HepG2 (cell line): ENCODE measurements around the gene GAPDH. TPM values are rescaled to one million over a fixed set of nuclear protein-coding genes. Genes with fewer than 3 reads are reported as not detected.

Source experiments
- AGO1 ChIP-seq: fragments of 200-400 bp; formaldehyde crosslinking; IDR thresholded peaks from 2 replicates; pipeline ENCODE4 v1.6.1; 2017; ENCODE audit warnings: mild to moderate bottlenecking, low read depth, low read length, moderate library complexity; ENCODE audit not compliant: poor library complexity, severe bottlenecking
- IRX3 ChIP-seq: sonication (generic); formaldehyde crosslinking; IDR thresholded peaks from 2 replicates; pipeline ENCODE4 v1.8.1; 2023; ENCODE audit warnings: mild to moderate bottlenecking, low read depth, missing genetic modification reagents, borderline replicate concordance
- KAT7 ChIP-seq: IDR thresholded peaks from 2 replicates; pipeline ENCODE4 v1.6.1; 2018; ENCODE audit warnings: borderline replicate concordance, missing compliant biosample characterization
- MTA3 ChIP-seq: sonication (generic); formaldehyde crosslinking; IDR thresholded peaks from 2 replicates; pipeline ENCODE4 v1.4.0; 2020; ENCODE audit warnings: missing genetic modification reagents
- NKX3-1 ChIP-seq: sonication (generic); formaldehyde crosslinking; IDR thresholded peaks from 2 replicates; pipeline ENCODE4 v1.5.0; 2020; ENCODE audit warnings: missing genetic modification reagents
- PAWR ChIP-seq: sonication (generic); formaldehyde crosslinking; IDR thresholded peaks from 2 replicates; pipeline ENCODE4 v1.4.0; 2020; ENCODE audit warnings: missing genetic modification reagents, mild to moderate bottlenecking, borderline replicate concordance
- RBM39 ChIP-seq: fragments of 200-400 bp; formaldehyde crosslinking; IDR thresholded peaks from one replicate; pipeline ENCODE4 v1.6.1; 2018; ENCODE audit warnings: antibody characterized with exemption, mild to moderate bottlenecking, low read depth, low read length; ENCODE audit not compliant: poor library complexity, severe bottlenecking
- RFX3 ChIP-seq: IDR thresholded peaks from 2 replicates; pipeline ENCODE4 v1.6.1; 2016; ENCODE audit warnings: missing biosample characterization, missing genetic modification reagents
- SETDB1 ChIP-seq: sonication (generic); formaldehyde crosslinking; IDR thresholded peaks from 2 replicates; pipeline ENCODE4 v1.5.1; 2020; ENCODE audit warnings: missing genetic modification reagents, mild to moderate bottlenecking, borderline replicate concordance
- ZNF350 ChIP-seq: sonication (generic); formaldehyde crosslinking; IDR thresholded peaks from 2 replicates; pipeline ENCODE4 v1.4.0; 2020; ENCODE audit warnings: mild to moderate bottlenecking, low read depth, missing genetic modification reagents, borderline replicate concordance
- ZNF44 ChIP-seq: sonication (generic); formaldehyde crosslinking; IDR thresholded peaks from 2 replicates; pipeline ENCODE4 v1.5.1; 2020; ENCODE audit warnings: mild to moderate bottlenecking, missing genetic modification reagents
- ZNF451 ChIP-seq: sonication (generic); formaldehyde crosslinking; IDR thresholded peaks from 2 replicates; pipeline ENCODE4 v1.5.0; 2020; ENCODE audit warnings: mild to moderate bottlenecking, missing genetic modification reagents
- ZNF562 ChIP-seq: sonication (generic); formaldehyde crosslinking; IDR thresholded peaks from 2 replicates; pipeline ENCODE4 v1.8.0; 2022; ENCODE audit warnings: missing genetic modification reagents, borderline replicate concordance
- ZNF773 ChIP-seq: sonication (generic); formaldehyde crosslinking; IDR thresholded peaks from 2 replicates; pipeline ENCODE4 v1.4.0; 2020; ENCODE audit warnings: missing genetic modification reagents, borderline replicate concordance
- polyA plus RNA-seq, 8 experiments: library from polyadenylated mRNA; depleted of rRNA in 3 of 8; stranded (reverse) in 7 of 8; unstranded in 1 of 8; fragments of >200 nt; fragmentation: Illumina TruSeq in 4 of 8; extraction: Trizol in 4 of 8; gene quantifications; 2 replicates each; pipeline versions ENCODE4 v1.2.1 to v1.2.3, GENCODE V29; 2011 to 2016; ENCODE audit warnings: low read depth in 4 of 8, missing spikeins in 1 of 8, mixed read lengths in 1 of 8; ENCODE audit not compliant: insufficient read depth in 1 of 8
- total RNA-seq, 5 experiments: library from RNA; depleted of rRNA; stranded (reverse); fragments of >200 nt; fragmentation: Illumina TruSeq; extraction: Trizol; gene quantifications; 2 replicates each; pipeline ENCODE4 v1.2.3, GENCODE V29; 2016; ENCODE audit warnings: low read depth in 1 of 5
- TF ChIP-seq, protein P1 (sequence below): sonication (generic); formaldehyde crosslinking; IDR thresholded peaks from 2 replicates; pipeline ENCODE4 v1.5.0; 2020; ENCODE audit warnings: mild to moderate bottlenecking, missing genetic modification reagents
- TF ChIP-seq, protein P2 (sequence below): sonication (generic); formaldehyde crosslinking; IDR thresholded peaks from 2 replicates; pipeline ENCODE4 v1.5.1; 2020; ENCODE audit warnings: missing genetic modification reagents, mild to moderate bottlenecking, borderline replicate concordance
- TF ChIP-seq, protein P3 (sequence below): sonication (generic); formaldehyde crosslinking; IDR thresholded peaks from 2 replicates; pipeline ENCODE4 v1.8.0; 2022; ENCODE audit warnings: mild to moderate bottlenecking, missing genetic modification reagents, borderline replicate concordance
- TF ChIP-seq, protein P4 (sequence below): sonication (generic); formaldehyde crosslinking; IDR thresholded peaks from 2 replicates; pipeline ENCODE4 v1.5.0; 2020; ENCODE audit warnings: missing genetic modification reagents

GAPDH gene
- total and polyA plus RNA-seq, 2 of the 13 experiments (the other 11 are each of a cell fraction or from before 2014, with no cell fraction given), result 3,038 to 12,722 TPM

DNA sequence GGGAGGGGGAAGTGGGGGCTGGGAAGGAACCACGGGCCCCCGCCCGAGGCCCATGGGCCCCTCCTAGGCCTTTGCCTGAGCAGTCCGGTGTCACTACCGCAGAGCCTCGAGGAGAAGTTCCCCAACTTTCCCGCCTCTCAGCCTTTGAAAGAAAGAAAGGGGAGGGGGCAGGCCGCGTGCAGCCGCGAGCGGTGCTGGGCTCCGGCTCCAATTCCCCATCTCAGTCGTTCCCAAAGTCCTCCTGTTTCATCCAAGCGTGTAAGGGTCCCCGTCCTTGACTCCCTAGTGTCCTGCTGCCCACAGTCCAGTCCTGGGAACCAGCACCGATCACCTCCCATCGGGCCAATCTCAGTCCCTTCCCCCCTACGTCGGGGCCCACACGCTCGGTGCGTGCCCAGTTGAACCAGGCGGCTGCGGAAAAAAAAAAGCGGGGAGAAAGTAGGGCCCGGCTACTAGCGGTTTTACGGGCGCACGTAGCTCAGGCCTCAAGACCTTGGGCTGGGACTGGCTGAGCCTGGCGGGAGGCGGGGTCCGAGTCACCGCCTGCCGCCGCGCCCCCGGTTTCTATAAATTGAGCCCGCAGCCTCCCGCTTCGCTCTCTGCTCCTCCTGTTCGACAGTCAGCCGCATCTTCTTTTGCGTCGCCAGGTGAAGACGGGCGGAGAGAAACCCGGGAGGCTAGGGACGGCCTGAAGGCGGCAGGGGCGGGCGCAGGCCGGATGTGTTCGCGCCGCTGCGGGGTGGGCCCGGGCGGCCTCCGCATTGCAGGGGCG, at the start of gene GAPDH (continued):
- TF ChIP-seq, protein P1, sequence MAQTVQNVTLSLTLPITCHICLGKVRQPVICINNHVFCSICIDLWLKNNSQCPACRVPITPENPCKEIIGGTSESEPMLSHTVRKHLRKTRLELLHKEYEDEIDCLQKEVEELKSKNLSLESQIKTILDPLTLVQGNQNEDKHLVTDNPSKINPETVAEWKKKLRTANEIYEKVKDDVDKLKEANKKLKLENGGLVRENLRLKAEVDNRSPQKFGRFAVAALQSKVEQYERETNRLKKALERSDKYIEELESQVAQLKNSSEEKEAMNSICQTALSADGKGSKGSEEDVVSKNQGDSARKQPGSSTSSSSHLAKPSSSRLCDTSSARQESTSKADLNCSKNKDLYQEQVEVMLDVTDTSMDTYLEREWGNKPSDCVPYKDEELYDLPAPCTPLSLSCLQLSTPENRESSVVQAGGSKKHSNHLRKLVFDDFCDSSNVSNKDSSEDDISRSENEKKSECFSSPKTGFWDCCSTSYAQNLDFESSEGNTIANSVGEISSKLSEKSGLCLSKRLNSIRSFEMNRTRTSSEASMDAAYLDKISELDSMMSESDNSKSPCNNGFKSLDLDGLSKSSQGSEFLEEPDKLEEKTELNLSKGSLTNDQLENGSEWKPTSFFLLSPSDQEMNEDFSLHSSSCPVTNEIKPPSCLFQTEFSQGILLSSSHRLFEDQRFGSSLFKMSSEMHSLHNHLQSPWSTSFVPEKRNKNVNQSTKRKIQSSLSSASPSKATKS (CRISPR knock-in tag), result no peak
- peak; percentile 93 for TF ChIP-seq RBM39
- TF ChIP-seq ZNF451 (CRISPR knock-in tag), result 0 out of 2 replicates have a peak, but pooled peaks have one; percentile 22
- no peak for TF ChIP-seq MTA3
- no peak for TF ChIP-seq SETDB1
- no peak for TF ChIP-seq AGO1
- TF ChIP-seq, protein P2, sequence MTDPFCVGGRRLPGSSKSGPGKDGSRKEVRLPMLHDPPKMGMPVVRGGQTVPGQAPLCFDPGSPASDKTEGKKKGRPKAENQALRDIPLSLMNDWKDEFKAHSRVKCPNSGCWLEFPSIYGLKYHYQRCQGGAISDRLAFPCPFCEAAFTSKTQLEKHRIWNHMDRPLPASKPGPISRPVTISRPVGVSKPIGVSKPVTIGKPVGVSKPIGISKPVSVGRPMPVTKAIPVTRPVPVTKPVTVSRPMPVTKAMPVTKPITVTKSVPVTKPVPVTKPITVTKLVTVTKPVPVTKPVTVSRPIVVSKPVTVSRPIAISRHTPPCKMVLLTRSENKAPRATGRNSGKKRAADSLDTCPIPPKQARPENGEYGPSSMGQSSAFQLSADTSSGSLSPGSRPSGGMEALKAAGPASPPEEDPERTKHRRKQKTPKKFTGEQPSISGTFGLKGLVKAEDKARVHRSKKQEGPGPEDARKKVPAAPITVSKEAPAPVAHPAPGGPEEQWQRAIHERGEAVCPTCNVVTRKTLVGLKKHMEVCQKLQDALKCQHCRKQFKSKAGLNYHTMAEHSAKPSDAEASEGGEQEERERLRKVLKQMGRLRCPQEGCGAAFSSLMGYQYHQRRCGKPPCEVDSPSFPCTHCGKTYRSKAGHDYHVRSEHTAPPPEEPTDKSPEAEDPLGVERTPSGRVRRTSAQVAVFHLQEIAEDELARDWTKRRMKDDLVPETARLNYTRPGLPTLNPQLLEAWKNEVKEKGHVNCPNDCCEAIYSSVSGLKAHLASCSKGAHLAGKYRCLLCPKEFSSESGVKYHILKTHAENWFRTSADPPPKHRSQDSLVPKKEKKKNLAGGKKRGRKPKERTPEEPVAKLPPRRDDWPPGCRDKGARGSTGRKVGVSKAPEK (CRISPR knock-in tag), result no peak
- no peak for TF ChIP-seq PAWR (CRISPR knock-in tag)
- TF ChIP-seq KAT7 (CRISPR knock-in tag), result 0 out of 2 replicates have a peak, but pooled peaks have one; percentile 31
- TF ChIP-seq IRX3 (CRISPR knock-in tag), result no peak; the same call in 1 of the 2 replicates
- peak; percentile 70; the same call in 1 of the 2 replicates for TF ChIP-seq ZNF773 (CRISPR knock-in tag)
- TF ChIP-seq, protein P3, sequence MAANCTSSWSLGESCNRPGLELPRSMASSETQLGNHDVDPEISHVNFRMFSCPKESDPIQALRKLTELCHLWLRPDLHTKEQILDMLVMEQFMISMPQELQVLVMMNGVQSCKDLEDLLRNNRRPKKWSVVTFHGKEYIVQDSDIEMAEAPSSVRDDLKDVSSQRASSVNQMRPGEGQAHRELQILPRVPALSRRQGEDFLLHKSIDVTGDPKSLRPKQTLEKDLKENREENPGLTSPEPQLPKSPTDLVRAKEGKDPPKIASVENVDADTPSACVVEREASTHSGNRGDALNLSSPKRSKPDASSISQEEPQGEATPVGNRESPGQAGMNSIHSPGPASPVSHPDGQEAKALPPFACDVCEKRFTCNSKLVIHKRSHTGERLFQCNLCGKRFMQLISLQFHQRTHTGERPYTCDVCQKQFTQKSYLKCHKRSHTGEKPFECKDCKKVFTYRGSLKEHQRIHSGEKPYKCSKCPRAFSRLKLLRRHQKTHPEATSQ (CRISPR knock-in tag), result peak; percentile 52; the same call in 1 of the 2 replicates
- TF ChIP-seq ZNF562 (CRISPR knock-in tag), result 0 out of 2 replicates have a peak, but pooled peaks have one; percentile 73
- peak; percentile 73; the same call in 1 of the 2 replicates for TF ChIP-seq ZNF350 (CRISPR knock-in tag)
- TF ChIP-seq ZNF44 (CRISPR knock-in tag), result no peak; the same call in 1 of the 2 replicates
- TF ChIP-seq, protein P4, sequence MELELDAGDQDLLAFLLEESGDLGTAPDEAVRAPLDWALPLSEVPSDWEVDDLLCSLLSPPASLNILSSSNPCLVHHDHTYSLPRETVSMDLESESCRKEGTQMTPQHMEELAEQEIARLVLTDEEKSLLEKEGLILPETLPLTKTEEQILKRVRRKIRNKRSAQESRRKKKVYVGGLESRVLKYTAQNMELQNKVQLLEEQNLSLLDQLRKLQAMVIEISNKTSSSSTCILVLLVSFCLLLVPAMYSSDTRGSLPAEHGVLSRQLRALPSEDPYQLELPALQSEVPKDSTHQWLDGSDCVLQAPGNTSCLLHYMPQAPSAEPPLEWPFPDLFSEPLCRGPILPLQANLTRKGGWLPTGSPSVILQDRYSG, result no peak
- no peak for TF ChIP-seq RFX3 (CRISPR knock-in tag)
- TF ChIP-seq NKX3-1 (CRISPR knock-in tag), result peak; percentile 69
